Ramos (cell line): ENCODE data around the gene LAIR2.

Experiments used
- in situ Hi-C: fragments of 300-500 bp; cut with MboI; formaldehyde crosslinking; loops from one replicate; pipeline ENCODE4 v1.14.3; 2022; ENCODE audit warnings: low sequenced_read_pairs; ENCODE audit not compliant: unreplicated experiment

The LAIR2 gene

GRCh38 chr19:54502518-54503048 is at the start of gene LAIR2:
LAIR2 (plus strand) TSS chr19:54502831; CDS start chr19:54502919, 88 bp downstream.
- in situ Hi-C loops, result no loop called here

GRCh38 chr19:54453921-54454780 is 48.5 kb upstream of the LAIR2 start:
- in situ Hi-C loops, result no loop called here

- in situ Hi-C loops, result no loop called here
Measured at GRCh38 chr19:54454781-54455675, 47.6 kb upstream of the LAIR2 start.

GRCh38 chr19:54455786-54456422 is 46.7 kb upstream of the LAIR2 start:
- in situ Hi-C loops, result no loop called here

- in situ Hi-C loops, result no loop called here
Measured at GRCh38 chr19:54456423-54457373, 45.9 kb upstream of the LAIR2 start.

- in situ Hi-C loops, result no loop called here
Measured at GRCh38 chr19:54457773-54458647, 44.6 kb upstream of the LAIR2 start.

GRCh38 chr19:54458648-54459281 is 43.9 kb upstream of the LAIR2 start:
- in situ Hi-C loops, result no loop called here

- in situ Hi-C loops, result no loop called here
Measured at GRCh38 chr19:54459282-54460229, 43.1 kb upstream of the LAIR2 start.

GRCh38 chr19:54460230-54461005 is 42.2 kb upstream of the LAIR2 start:
- in situ Hi-C loops, result no loop called here

- in situ Hi-C loops, result no loop called here
Measured at GRCh38 chr19:54461210-54461609, 41.4 kb upstream of the LAIR2 start.

- in situ Hi-C loops, result no loop called here
Measured at GRCh38 chr19:54461613-54462012, 41.0 kb upstream of the LAIR2 start.

GRCh38 chr19:54462047-54462654 is 40.5 kb upstream of the LAIR2 start:
- in situ Hi-C loops, result no loop called here

- in situ Hi-C loops, result no loop called here
Measured at GRCh38 chr19:54462655-54463530, 39.7 kb upstream of the LAIR2 start.

- in situ Hi-C loops, result no loop called here
Measured at GRCh38 chr19:54463531-54464043, 39.0 kb upstream of the LAIR2 start, which contains the start of gene LENG9. LENG9 (minus strand) TSS chr19:54463778; CDS start chr19:54463526, 252 bp downstream.
